HL-60/S4 (cell line): Measurements from ENCODE around the gene LMO1.

Source experiments
- in situ Hi-C: fragments of 300-500 bp; cut with MboI; formaldehyde crosslinking; loops from 2 replicates; pipeline ENCODE4 v1.14.3; 2022; ENCODE audit warnings: low sequenced_read_pairs

The LMO1 gene

GRCh38 chr11:8213376-8213775 is 50.3 kb downstream of the LMO1 start:
- in situ Hi-C loops, result no loop called here

GRCh38 chr11:8209208-8209807 is 54.4 kb downstream of the LMO1 start:
- in situ Hi-C loops, result no loop called here

GRCh38 chr11:8207080-8208000 is 56.3 kb downstream of the LMO1 start:
- in situ Hi-C loops, result no loop called here

GRCh38 chr11:8206251-8207079 is 57.2 kb downstream of the LMO1 start:
- in situ Hi-C loops, result no loop called here

GRCh38 chr11:8205566-8205965 is 58.1 kb downstream of the LMO1 start:
- in situ Hi-C loops, result no loop called here

- in situ Hi-C loops, result no loop called here
Observed at GRCh38 chr11:8204596-8204995, 59.1 kb downstream of the LMO1 start.

- in situ Hi-C loops, result no loop called here
Observed at GRCh38 chr11:8204025-8204424, 59.7 kb downstream of the LMO1 start.

- in situ Hi-C loops, result no loop called here
Observed at GRCh38 chr11:8203414-8203715, 60.3 kb downstream of the LMO1 start.

- in situ Hi-C loops, result no loop called here
Observed at GRCh38 chr11:8202516-8203413, 60.9 kb downstream of the LMO1 start.

- in situ Hi-C loops, result no loop called here
Observed at GRCh38 chr11:8201644-8202365, 61.9 kb downstream of the LMO1 start.

- in situ Hi-C loops, result no loop called here
Observed at GRCh38 chr11:8199676-8200075, 64.0 kb downstream of the LMO1 start.

- in situ Hi-C loops, result no loop called here
Observed at GRCh38 chr11:8196749-8197148, 66.9 kb downstream of the LMO1 start.

- in situ Hi-C loops, result no loop called here
Observed at GRCh38 chr11:8194956-8195355, 68.7 kb downstream of the LMO1 start.

- in situ Hi-C loops, result no loop called here
Observed at GRCh38 chr11:8192896-8193209, 70.8 kb downstream of the LMO1 start.

- in situ Hi-C loops, result no loop called here
Observed at GRCh38 chr11:8192016-8192895, 71.4 kb downstream of the LMO1 start.

- in situ Hi-C loops, result no loop called here
Observed at GRCh38 chr11:8190431-8190830, 73.2 kb downstream of the LMO1 start.

GRCh38 chr11:8186429-8186828 is 77.2 kb downstream of the LMO1 start:
- in situ Hi-C loops, result no loop called here

- in situ Hi-C loops, result no loop called here
Observed at GRCh38 chr11:8183111-8183510, 80.6 kb downstream of the LMO1 start.

GRCh38 chr11:8180469-8180868 is 83.2 kb downstream of the LMO1 start:
- in situ Hi-C loops, result no loop called here
